ENCODE results near the gene MAPK9.

- TF ChIP-seq POLR2AphosphoS5 (IDR thresholded peaks at IDR 0.05; ENCODE audit: low read depth, low read length), result no peak
- TF ChIP-seq POLR2A (IDR thresholded peaks at IDR 0.05; ENCODE audit: low read depth, low read length), result no peak
Measured at GRCh38 chr5:180287868-180288267, 4.0 kb downstream of the MAPK9 start.

Measured in GM12891 (cell line).